Stromal cell of bone marrow (primary cell): ENCODE results near the gene GPX3.

ENCODE experiments used
- DNase-seq: peaks from one replicate; pipeline ENCODE4 v3.0.0-alpha.2; 2012; ENCODE audit warnings: low read depth

Gene GPX3

GRCh38 chr5:151034422-151035379 lies 14.3 kb downstream of the GPX3 start:
- no peak for DNase-seq

DNA sequence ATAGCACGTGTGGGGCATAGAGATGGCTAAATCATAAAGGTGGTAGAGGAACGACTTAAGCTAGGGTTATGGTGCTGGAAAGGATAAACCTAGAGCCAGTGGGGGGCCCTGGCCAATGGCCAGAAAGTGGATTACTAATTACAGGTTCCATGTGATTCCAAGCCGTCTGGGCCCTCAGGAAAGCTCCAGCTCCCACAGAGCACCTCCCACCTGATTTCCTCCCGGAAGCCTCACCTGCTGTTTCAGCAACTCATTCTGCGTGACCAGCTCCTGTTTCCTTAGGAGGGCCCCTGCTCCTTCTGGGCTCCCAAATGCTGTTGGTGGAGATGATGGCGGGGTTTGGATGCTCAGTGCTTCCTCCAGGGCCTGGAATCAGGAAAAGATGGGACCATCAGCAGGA lies 16.2 kb downstream of the GPX3 start:
- no peak for DNase-seq

GRCh38 chr5:151037561-151038411 lies 17.4 kb downstream of the GPX3 start:
- DNase-seq: peak; percentile 74

DNA sequence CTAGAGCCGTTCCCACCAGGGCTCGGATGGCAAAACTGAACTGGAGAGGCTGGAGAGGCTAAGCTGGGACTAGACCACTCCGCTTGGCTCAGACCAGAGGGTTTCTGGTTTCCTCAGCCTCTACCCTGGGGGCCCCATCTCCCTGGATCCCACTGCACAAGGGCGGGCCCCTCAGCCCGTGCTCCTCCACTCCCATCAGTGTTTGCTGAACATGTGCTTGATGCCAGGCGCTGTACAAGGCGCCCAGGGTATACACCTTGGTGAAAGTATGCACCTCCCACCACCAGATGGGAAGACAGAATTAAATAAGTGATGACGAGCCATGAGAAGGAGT lies 18.0 kb downstream of the GPX3 start:
- DNase-seq: no peak

DNA sequence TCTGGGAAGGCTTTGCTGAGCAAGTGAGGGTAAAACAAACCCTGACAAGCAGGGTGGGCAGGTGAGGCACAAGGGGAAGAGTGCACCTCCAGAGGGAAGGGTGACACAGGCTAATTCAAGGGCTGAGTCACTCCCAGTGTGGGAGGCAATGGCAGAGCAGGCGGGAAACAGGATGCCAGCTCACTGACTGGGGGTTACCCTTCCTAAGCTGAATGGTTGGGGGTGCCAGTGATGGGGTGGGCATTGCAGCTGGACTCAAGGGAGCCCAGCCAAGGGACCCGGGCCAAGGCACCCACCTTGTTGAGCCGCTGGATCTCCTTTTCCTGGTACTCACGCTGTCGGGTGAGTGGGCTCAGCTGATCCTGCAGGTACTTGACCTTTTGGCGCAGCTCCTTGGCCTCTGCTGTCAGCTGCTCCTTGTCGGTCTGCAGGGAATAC lies 18.4 kb downstream of the GPX3 start:
- no peak for DNase-seq

DNA sequence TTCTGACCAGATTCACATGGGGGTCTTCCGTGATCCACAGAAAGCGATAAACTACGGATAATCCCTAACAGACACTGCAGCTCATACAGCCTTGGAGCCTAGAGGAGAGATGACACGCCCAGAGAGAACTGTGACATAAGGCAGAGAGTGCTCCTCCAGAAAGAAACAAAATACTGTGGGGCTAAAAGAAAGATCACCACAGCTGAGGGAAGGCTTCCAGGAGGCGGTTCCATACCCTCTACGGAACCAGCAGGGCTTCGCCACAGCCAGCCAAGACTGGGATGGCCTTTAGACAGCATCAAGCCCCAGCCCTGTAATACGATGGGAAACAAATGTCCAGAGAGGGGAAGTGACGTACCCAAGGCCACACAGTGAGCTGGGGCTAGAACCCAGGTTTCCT lies 19.3 kb downstream of the GPX3 start:
- no peak for DNase-seq

- no peak for DNase-seq
These were observed 19.9 kb downstream of the GPX3 start for GRCh38 chr5:151040211-151040747.

DNA sequence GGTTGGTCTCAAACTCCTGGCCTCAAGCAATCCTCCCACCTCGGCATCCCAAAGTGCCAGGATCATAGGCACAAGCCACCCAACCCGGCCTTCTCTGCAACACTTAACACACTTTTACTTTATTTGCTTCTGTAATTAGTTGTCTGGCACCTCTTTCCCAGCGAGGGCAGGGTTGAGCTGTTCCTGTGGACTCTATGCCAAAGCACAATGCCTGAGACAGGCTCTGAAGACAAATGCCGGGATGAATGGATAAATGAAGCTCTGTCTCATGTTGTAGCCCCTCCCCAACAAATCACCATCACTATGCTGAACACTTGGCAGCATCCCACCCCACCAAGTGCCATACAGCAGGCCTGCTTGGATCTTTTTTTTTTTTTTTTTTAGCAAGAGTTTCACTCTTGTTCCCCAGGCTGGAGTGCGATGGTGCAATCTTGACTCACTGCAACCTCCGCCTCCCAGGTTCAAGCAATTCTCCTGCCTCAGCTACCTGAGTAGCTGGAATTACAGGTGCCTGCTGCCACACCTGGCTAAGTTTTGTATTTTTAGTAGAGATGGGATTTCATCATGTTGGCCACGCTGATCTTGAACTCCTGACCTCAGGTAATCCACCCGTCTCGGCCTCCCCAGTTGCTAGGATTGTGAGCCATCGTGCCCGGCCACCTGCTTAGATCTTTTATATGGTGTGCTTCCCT lies 21.3 kb downstream of the GPX3 start:
- DNase-seq: no peak

DNA sequence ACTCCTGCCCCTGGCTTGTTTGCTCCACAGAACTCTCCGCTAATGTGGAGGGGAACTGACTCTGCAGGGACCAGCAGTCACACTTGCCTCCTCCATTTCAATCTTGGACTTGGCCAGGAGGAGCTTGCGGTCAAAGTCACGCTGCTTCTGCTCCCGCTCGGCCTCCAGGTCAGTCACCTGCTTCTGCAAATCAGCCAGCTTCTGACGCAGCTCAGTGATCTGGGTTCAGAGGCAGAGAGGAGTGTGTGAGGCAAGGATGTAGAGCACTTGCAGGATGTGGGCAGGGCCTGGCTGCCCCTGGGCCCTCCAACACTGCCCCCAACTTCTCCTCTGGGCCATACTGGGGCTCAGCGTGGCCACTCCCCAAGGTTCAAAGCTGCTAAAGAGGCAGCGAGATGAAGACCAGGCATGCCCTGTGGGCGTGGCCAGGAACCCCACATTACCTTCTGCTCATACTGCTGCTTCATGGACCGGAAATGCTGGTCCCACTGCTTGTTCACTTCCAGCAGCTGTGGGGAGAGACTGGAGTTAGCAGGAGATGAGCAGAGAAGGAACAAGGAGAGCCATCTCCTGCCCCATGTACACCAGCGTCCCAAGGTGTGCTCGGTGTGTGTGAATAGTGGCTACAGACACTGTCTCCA lies 22.2 kb downstream of the GPX3 start:
- DNase-seq: no peak

DNA sequence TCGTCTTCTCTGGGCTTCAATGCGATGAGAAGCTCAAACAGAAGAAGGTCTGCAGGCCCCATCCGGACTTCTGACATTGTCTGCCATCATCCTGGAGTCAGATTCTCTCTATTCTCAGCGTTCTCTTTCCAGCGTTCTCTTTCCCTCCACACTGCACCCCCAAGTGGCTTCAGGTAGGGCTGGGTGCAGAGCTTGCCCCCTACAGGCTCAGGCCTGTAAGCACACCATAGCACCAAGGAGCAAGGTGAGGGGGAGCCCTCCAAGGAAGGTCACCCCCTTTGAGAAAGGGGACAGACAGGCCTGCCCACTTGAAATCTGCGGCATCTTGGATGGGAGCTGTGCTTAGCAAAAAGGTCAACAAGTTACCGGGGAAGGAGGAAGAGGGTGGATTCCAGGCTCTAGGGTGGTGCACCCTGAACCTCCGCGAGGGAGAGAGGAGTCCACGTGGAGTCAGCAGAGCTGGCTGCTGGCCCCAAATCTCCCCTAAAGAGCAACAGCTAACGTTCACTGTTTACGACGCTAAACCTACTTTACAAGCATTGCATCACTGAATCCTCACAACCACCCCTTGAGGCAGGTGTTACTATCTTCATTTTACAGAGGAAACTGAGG lies 27.5 kb downstream of the GPX3 start:
- DNase-seq: no peak

DNA sequence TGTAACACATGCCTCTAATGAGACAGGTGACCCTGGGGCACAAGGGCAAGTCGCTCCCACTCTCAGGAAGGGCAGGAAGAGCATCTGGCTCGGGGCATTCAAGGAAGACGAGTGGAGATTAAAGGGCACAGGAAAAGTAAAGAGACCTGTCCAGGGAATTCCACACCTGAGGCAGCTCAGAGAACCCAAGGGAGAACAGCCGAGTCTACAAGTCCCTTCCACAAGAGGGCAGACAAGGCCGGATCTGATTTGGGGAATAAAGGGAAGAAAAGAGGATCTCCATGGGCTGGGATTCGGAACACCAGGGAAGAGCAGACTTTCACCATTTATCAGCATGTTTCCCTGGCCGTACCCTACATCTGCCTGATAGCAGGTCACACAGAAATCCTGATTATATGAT lies 28.1 kb downstream of the GPX3 start:
- DNase-seq: no peak

GRCh38 chr5:151051066-151051930 lies 30.9 kb downstream of the GPX3 start:
- DNase-seq: no peak

DNA sequence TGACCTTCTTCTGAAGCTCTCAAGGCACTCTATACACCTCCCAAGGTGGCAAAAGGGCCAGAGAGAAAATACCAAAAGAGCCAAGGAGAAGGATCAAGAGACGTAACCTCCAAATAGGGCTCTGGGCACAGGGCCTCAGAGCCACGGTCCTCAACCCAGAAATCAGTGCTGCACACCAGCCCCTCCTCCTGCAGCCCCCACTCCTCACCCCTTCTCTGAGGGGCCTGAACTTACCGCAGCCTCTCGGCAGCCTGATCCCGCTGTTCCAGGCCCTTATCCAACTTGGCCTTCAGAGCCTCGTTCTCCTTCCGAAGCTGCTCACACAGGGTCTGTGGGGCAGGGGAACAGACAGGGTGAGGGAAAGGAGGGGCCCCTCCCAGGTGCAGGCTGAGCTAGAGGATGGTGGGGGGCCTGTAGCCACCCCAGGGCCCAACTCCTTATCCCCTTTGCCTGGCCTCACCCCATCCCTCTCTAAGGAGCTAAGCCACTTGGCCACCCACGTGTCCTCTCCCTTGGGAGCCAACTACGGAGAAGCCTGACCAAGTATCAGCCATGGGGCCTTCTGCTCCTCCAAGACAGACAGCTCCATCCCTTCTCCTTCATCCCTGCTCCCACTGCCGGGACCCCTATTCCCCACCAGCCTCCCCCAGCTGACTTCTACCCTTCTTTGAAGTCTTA lies 31.7 kb downstream of the GPX3 start:
- DNase-seq: no peak

GRCh38 chr5:151052836-151053235 lies 32.4 kb downstream of the GPX3 start:
- DNase-seq: no peak

GRCh38 chr5:151053796-151054462 lies 33.5 kb downstream of the GPX3 start:
- no peak for DNase-seq

DNA sequence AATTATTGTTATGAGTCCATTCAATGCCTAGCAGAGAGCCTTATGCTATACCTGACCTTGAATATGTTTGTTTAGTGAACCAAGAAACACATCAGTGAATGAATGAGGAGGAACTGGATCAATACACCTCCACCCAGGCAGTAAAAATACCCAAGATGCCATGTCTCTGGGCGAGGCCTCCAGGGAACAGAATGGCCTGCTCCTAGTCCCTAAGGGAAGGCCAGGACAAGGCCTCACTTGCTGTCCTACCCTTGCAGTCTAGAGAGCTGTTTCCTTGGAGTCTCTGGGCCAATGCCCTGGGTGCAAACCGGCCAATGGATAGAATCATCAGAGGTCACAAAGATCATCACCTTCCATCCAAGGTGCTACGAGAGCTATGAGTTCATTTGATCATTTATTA lies 34.3 kb downstream of the GPX3 start:
- DNase-seq: no peak

- no peak for DNase-seq
These were observed 34.9 kb downstream of the GPX3 start for GRCh38 chr5:151055336-151055735.

DNA sequence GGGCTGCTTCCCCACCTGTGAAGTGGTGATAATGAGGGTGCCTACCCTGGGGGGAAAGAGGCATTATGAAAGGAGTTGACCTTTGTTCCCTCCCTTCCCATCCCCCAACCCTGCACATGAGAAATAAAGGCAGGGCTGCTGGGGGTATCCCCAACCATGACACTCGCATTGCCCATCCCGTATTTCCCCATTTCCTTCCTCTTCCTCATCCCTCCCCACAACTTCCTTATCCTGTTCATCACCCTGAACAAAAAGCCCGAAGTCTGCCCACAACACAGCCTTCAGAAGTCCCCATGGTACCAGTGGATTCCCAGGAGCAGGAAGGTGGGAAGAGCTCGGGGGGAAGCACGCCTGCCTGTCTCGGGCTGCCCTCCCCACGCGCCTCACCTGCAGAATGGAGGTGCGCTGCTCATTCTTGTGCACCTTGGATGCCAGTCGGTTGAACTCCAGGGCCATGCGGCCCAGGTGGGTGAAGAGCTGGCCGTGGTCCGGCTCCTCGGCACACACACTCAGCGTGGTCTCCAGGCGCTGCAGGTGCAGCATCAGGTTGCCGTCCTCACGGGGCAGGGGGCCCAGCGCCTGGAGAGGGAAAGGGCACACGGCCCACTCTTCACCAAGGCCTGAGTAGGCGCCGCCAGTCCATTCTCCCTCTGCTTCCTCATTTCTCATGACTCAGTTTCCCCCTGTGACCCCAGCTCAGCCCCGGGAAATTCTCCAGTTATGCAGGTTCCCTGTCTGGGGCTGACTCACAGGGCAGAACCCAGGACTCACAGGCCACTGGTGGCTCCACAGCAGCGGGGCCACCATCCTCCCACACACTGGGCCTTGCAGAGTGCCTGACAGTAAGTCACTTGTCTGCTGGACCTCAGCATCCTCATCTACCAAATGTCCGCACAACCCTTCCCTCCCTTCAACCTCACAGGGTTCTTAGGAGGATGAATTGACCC lies 36.3 kb downstream of the GPX3 start:
- no peak for DNase-seq
